GM13976 (cell line): ENCODE results near the gene RBMS1.

Source experiments
- DNase-seq: peaks from one replicate; pipeline ENCODE4 v3.0.0; 2012; ENCODE audit warnings: low spot score
- in situ Hi-C: fragments of 300-500 bp; cut with MboI; formaldehyde crosslinking; loops from one replicate; pipeline ENCODE4 v1.12.0; 2022; ENCODE audit warnings: low sequenced_read_pairs, mixed read lengths, inconsistent platforms; ENCODE audit not compliant: unreplicated experiment
- TF ChIP-seq, protein P1 (sequence below): IDR thresholded peaks from 2 replicates; pipeline ENCODE4 v1.5.1; 2012; ENCODE audit warnings: borderline replicate concordance, mild to moderate bottlenecking; ENCODE audit not compliant: insufficient read depth; ENCODE audit errors: extremely low read depth, missing control alignments, control extremely low read depth

RBMS1 gene

DNA sequence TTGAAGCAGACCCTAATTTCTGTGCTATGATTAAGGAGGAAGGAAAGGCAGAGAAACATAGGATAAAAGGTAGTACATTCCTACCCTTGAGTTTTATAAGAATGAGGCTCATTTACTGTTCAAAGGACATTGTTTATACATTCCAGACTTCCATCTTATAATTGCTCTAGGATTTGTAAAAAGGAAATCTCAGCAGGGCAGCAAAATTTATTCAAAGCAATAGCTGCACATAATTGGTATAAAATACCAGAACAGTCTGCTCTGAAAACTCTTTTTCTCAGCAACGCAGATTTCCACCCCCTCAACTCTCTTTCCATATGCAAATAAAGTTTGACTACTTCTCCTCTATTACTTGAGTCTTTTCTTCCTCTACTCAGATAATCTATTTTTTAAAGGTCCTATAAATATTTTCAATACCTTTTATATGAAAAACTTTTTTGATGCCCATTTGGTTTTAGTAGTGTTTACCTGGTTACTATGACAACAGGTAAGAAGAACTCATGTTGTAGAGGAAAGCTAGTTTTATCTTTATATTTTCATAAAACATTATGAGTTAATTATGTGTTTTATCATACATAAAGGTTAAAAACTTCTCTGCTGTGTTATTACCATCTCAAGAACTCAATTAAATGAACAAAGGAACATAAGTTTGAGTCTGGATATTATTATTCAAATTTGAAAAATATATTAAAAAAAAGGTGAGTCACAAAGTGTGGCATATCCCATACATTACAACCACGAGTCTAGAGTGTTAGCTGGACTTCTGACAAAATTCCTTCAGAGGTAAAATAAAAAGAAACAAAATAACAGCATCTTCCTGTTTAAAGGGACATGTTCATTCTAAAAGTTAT is 19.9 kb downstream of the RBMS1 start:
- TF ChIP-seq, protein P1, sequence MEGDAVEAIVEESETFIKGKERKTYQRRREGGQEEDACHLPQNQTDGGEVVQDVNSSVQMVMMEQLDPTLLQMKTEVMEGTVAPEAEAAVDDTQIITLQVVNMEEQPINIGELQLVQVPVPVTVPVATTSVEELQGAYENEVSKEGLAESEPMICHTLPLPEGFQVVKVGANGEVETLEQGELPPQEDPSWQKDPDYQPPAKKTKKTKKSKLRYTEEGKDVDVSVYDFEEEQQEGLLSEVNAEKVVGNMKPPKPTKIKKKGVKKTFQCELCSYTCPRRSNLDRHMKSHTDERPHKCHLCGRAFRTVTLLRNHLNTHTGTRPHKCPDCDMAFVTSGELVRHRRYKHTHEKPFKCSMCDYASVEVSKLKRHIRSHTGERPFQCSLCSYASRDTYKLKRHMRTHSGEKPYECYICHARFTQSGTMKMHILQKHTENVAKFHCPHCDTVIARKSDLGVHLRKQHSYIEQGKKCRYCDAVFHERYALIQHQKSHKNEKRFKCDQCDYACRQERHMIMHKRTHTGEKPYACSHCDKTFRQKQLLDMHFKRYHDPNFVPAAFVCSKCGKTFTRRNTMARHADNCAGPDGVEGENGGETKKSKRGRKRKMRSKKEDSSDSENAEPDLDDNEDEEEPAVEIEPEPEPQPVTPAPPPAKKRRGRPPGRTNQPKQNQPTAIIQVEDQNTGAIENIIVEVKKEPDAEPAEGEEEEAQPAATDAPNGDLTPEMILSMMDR: no peak
- in situ Hi-C loops: no loop called here
- DNase-seq: no peak

DNA sequence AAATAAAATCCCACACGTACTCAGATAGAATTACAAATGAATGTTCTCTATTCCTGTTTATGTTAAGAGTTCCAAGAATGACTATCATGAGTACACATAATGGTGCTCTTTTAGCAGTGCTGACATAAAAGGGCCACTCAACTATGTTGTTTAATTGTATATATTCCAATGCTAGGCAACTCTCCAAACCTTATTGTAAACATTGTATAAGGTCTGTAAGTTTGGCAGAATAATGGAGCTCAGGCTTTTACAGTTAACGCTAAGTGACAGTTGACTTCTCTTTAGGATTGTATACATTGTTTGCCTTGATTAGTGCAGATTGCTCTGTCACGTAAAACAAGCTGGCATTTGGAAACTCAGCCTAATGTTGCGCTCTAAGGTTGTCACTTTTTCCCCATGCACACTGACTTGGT is 20.8 kb downstream of the RBMS1 start:
- in situ Hi-C loops: no loop called here
- DNase-seq: no peak

DNA sequence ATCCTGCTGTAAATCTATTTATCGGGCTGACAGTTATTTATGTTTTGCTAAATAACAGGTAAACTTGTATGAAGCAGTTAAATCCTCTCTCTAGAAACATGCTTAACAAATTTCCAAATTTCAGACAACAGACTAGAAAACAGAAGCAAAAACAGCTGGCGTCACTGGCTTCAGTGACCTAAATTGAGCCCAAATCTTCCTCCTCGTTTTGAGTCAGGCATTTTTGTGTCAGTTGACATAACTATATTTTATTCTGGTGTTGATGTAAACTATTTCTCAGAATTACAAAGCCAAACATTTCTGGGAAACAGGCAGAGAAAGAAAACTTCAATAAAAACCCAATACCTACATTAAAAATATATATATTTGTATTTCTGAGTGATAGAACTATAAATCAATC is 21.7 kb downstream of the RBMS1 start:
- in situ Hi-C loops: no loop called here
- no peak for DNase-seq
- TF ChIP-seq, protein P1: no peak

More for the DNA sequence above, 20.8 kb downstream of the RBMS1 start:
- TF ChIP-seq, protein P1: no peak

DNA sequence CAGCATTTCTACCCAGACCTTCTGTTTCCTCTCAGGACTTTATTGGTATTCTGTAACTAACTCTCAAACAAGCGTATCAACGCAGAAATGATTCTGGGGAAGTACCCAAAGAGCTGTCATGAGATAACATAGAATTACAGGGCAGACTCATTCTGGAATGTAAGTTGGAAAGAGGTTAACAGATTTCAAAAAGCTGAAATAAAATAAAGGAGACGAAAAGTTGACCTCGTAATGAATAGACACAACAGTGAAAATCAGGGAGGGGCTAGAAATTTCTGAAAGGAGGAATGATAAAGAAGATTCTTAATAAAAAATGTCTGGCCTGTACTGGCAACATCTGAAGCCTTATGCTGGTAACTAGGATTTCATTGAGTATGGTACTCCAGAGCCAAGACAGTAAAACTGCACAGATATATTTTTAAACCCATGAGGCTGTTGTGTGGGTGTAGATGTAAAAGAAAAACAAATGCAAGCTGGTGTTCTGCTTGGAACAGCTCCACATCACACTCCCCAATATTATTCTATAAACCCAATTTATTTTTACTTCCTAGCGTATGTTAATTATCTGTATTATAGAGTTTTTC is 23.9 kb downstream of the RBMS1 start:
- DNase-seq: no peak
- in situ Hi-C loops: no loop called here
- TF ChIP-seq, protein P1: no peak

DNA sequence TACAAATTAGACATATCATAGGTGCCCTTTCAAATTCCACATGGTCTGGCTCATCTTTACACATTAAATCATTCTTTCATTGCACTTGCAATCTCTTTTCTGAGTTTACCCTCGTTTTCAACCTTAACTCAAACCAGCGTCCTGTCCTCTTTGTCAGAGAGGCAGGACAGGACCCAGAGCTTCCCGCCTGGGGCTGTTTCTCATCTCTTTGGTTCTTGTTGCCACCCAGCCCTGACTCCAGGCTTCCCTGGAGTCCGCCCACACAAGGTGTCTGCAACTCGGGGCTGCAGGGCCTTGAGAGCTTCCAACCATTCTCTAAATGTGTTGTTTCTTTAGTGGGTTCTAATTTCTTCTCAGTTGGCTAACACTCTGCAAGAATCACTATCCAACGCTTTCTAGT is 24.4 kb downstream of the RBMS1 start:
- in situ Hi-C loops: no loop called here
- DNase-seq: no peak
- TF ChIP-seq, protein P1: no peak

DNA sequence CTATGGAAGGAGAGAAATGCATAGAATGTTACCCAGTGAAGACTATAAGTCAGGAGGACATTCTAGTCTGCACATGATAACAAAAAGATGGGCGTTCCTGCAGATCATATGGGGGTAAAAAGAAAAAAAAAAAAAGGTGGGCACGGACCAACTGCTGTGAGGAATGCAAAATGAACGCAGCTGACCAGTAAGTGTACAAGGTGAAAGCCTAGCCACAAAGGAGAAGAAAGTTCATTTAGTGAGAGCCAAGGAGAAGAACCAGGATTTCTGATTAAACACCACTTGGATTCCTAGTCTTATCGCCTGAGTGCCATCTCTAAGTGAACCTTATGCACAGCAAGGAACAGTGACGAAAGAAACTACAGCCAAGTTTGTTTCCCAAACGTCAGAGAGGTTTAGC is 26.5 kb downstream of the RBMS1 start:
- in situ Hi-C loops: no loop called here
- TF ChIP-seq, protein P1: no peak
- DNase-seq: no peak
